A375 (cell line): ENCODE measurements around the gene HSFX1. TPM values are rescaled to one million over a fixed set of nuclear protein-coding genes. Genes with fewer than 3 reads are reported as not detected.

Experiments
- small RNA-seq: library from RNA; depleted of rRNA; stranded (forward); fragments of <200 nt; gene quantifications from one replicate; pipeline ENCODE3, GENCODE V24; 2014
- total RNA-seq: library from RNA; depleted of rRNA; stranded (reverse); fragments of >200 nt; shearing (Covaris generic); gene quantifications from 2 replicates; pipeline ENCODE4 v1.2.3, GENCODE V29; 2014; rRNA removed

Gene HSFX1, protein sequence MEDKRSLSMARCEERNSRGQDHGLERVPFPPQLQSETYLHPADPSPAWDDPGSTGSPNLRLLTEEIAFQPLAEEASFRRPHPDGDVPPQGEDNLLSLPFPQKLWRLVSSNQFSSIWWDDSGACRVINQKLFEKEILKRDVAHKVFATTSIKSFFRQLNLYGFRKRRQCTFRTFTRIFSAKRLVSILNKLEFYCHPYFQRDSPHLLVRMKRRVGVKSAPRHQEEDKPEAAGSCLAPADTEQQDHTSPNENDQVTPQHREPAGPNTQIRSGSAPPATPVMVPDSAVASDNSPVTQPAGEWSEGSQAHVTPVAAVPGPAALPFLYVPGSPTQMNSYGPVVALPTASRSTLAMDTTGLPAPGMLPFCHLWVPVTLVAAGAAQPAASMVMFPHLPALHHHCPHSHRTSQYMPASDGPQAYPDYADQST
- 0.11 and 0.29 TPM in 2 replicates for total RNA-seq

DNA sequence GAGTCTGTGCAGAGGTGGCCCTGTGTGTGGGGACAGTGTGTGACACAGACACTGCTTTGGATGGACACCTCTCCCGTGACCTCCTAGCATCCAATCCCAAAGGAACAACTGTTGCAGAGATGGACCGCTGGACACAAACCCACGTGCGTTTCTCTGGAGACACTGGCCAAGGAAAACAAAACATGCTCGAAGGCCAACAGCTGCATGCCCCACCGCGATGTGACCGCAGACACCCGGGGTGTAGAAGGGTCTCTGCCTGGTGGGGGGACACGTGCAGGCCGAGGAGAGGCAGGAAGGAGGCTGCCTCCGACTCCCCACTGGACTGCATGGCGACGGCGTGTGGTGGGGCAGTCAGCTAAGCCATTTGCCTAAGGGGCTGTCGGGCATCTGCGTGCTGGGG, at the start of gene HSFX1:
TSS of gene HSFX1 (plus strand) at position 301 of the 400 bp plus-strand sequence. CDS start 614 bp downstream, outside the sequence.

GRCh38 chrX:149781727-149782126, 7.9 kb downstream of the HSFX1 start, which contains the start of gene MAGEA9:
Gene MAGEA9 (plus strand): TSS chrX:149781930. CDS start chrX:149786211, 4,281 bp downstream.

Small RNA genes within 50 kb of the gene (small RNA-seq; reads per million reads assigned to genes)
- gene AC244098.1: not detected
- not detected for gene AC244098.2
- not detected for gene AC244098.3

Other genes with a start within 250 kb of the HSFX1 start
- gene EOLA1, start 233.1 kb upstream of the HSFX1 start, total RNA-seq: 11.5 and 17.2 TPM in 2 replicates
- not detected in 2 replicates for gene HSFX3, start 224.1 kb upstream of the HSFX1 start, total RNA-seq
- not detected in 2 replicates for gene MAGEA9B, start 186.6 kb upstream of the HSFX1 start, total RNA-seq
- gene HSFX2, start 178.8 kb upstream of the HSFX1 start, total RNA-seq: not detected in 2 replicates
- gene TMEM185A, start 142.3 kb upstream of the HSFX1 start, total RNA-seq: 6.5 and 8.3 TPM in 2 replicates
- gene MAGEA11, start 62.0 kb upstream of the HSFX1 start, total RNA-seq: 34.9 and 38.3 TPM in 2 replicates
- gene MAGEA9, start 7.9 kb downstream of the HSFX1 start, total RNA-seq: not detected in 2 replicates
- not detected in 2 replicates for gene MAGEA8, start 107.1 kb downstream of the HSFX1 start, total RNA-seq
- not detected in 2 replicates for gene HSFX4, start 155.5 kb downstream of the HSFX1 start, total RNA-seq
- 23.9 and 35.2 TPM in 2 replicates for gene EOLA2, start 164.4 kb downstream of the HSFX1 start, total RNA-seq